Aorta (tissue), 5 donors: ENCODE data around the gene ATP11B. TPM values are rescaled to one million over a fixed set of nuclear protein-coding genes. Genes with fewer than 3 reads are reported as not detected.
"Not testable (repeated sequence)": the region's sequence is repeated elsewhere in the genome, so short reads cannot be mapped to it uniquely, and the experiment has no call there.

ENCODE experiments used
- ATAC-seq: fragments of 200-7000 bp; cut with Tn5 transposase; one replicate; pipeline ENCODE4 v1.9.1; 2022; ENCODE audit warnings: moderate library complexity; ENCODE audit not compliant: low FRiP score
- DNase-seq, 2 donors: peaks; one replicate each; pipeline ENCODE4 v3.0.0-alpha.2; 2020
- H3K27ac ChIP-seq, 2 donors: one replicate each; pipeline ENCODE4 v1.5.1; 2013; ENCODE audit warnings: low read length in 2 of 2, mild to moderate bottlenecking in 2 of 2, moderate library complexity in 2 of 2, control low read depth in 1 of 2, inconsistent platforms in 1 of 2, low read depth in 1 of 2
- H3K27me3 ChIP-seq, 2 donors: one replicate each; pipeline ENCODE4 v1.6.1; 2013; ENCODE audit warnings: control low read depth in 1 of 2, low read length in 1 of 2, mild to moderate bottlenecking in 1 of 2, moderate library complexity in 1 of 2; ENCODE audit not compliant: insufficient read depth in 2 of 2, control insufficient read depth in 1 of 2
- H3K36me3 ChIP-seq, 2 donors: one replicate each; pipeline ENCODE4 v1.6.1; 2013; ENCODE audit warnings: control low read depth in 1 of 2, low read length in 1 of 2, mild to moderate bottlenecking in 1 of 2; ENCODE audit not compliant: insufficient read depth in 2 of 2, control insufficient read depth in 1 of 2
- H3K4me1 ChIP-seq, 2 donors: one replicate each; pipeline ENCODE4 v1.6.1; 2013; ENCODE audit warnings: low read length in 2 of 2, control low read depth in 1 of 2, mild to moderate bottlenecking in 1 of 2, moderate library complexity in 1 of 2; ENCODE audit not compliant: insufficient read depth in 2 of 2, control insufficient read depth in 1 of 2
- H3K4me3 ChIP-seq, 2 donors: one replicate each; pipeline ENCODE4 v1.5.1; 2013; ENCODE audit warnings: low read length in 2 of 2, control low read depth in 1 of 2, mild to moderate bottlenecking in 1 of 2
- H3K9me3 ChIP-seq: one replicate; pipeline ENCODE4 v1.6.1; 2013; ENCODE audit warnings: mild to moderate bottlenecking, low read length; ENCODE audit not compliant: control insufficient read depth
- WGBS, 2 donors: extraction: QIAGEN DNeasy Blood & Tissue Kit; methylation state at CpG; one replicate each; pipeline ENCODE4 v1.1.7; 2013; 5-methylcytosine and 5-hydroxymethylcytosine counted together
- intact Hi-C, 2 donors: fragments of 100-400 bp; cut with DNase I; formaldehyde crosslinking; loops; one replicate each; pipeline versions ENCODE4 v1.14.2 to v1.15.0; 2022
- polyA plus RNA-seq, 2 donors: library from polyadenylated mRNA; stranded (reverse); fragments of 200-250 nt; gene quantifications; one replicate each; pipeline ENCODE4 v1.2.3, GENCODE V29; 2013
- total RNA-seq, 2 donors: library from RNA; stranded (reverse); fragmentation: NEBNext Ultra II Directional; extraction: Animal tissue kit (Norgen Biotek cat#: 25700); gene quantifications; one replicate each; pipeline ENCODE4 v1.2.1, GENCODE V29; 2021
- donor health status: healthy with polysubstance abuse.
- donor health status: Bipolar disorder and iron deficiency.
- donor health status: DM: no; HTN: no; CAD: no.
- donor health status: DM: no; HTN: no; CAD: no.
- donor health status: DM: yes; HTN: yes; CAD: no.

Gene ATP11B
- total and polyA plus RNA-seq, 4 donors, result 8.9 to 70.3 (median 37.5) TPM

- WGBS, 2 donors, result 0 to 1% methylated on average over 1 of the region's 1 CpG
- Histone ChIP-seq H3K36me3 (no peaks in the 10 kb centered on the region), H3K9me3 (no peaks in the 10 kb centered on the region), H3K4me1 (no peaks in the 10 kb centered on the region), H3K27me3 (peaks cover 0 to 2% of the 10 kb centered on the region in 2 donors), H3K27ac (no peak overlapping the region), H3K4me3 (no peak overlapping the region)
- no peak for DNase-seq
- intact Hi-C loops, result no loop called here
- ATAC-seq, result no peak
These were observed 3.9 kb upstream of the ATP11B start for GRCh38 chr3:182789371-182789770.

- no peaks in the 10 kb centered on the region for H3K36me3 ChIP-seq
- H3K27me3 ChIP-seq, result no peaks in the 10 kb centered on the region
- ATAC-seq (no peak), DNase-seq (no peak)
- no peaks in the 10 kb centered on the region for H3K9me3 ChIP-seq
- H3K4me1 ChIP-seq, result no peaks in the 10 kb centered on the region
- no peak overlapping the region for H3K4me3 ChIP-seq
- 89 to 96% methylated on average over 1 of the region's 1 CpG for WGBS, 2 donors
- no peak overlapping the region for H3K27ac ChIP-seq
- intact Hi-C loops, result loop anchor here in 1 of 2 donors (10.0 kb wide), 1 partner anchor 76 kb away; no protein-coding TSS in a partner anchor
These were observed 2.7 kb upstream of the ATP11B start for GRCh38 chr3:182790612-182791011.

GRCh38 chr3:182793663-182794454 is 555 bp downstream of the ATP11B start:
- Histone ChIP-seq H3K27ac (peak overlapping the region; percentile 70 to 84), H3K9me3 (no peaks in the 10 kb centered on the region), H3K4me3 (peak overlapping the region; percentile 95 to 97), H3K27me3 (no peaks in the 10 kb centered on the region), H3K4me1 (no peaks in the 10 kb centered on the region), H3K36me3 (no peaks in the 10 kb centered on the region)
- peak; percentile 68 for ATAC-seq
- peak; percentile 63 to 84 for DNase-seq
- intact Hi-C loops, result loop anchor here in 1 of 2 donors (10.0 kb wide), 1 partner anchor 79 kb away; no protein-coding TSS in a partner anchor
- WGBS, 2 donors, result 0 to 1% methylated on average over 60 to 86 of the region's 86 CpGs

GRCh38 chr3:182794455-182795388 is 1.4 kb downstream of the ATP11B start:
- 1 to 2% methylated on average over 13 of the region's 13 CpGs for WGBS, 2 donors
- no peak for ATAC-seq

GRCh38 chr3:182795389-182795782 is 2.1 kb downstream of the ATP11B start:
- H3K4me1 ChIP-seq, result no peaks in the 10 kb centered on the region
- ATAC-seq (no peak), DNase-seq (no peak)
- H3K27me3 ChIP-seq, result no peaks in the 10 kb centered on the region
- H3K4me3 ChIP-seq, result peak overlapping the region in 1 of 2 donors; percentile 95
- H3K27ac ChIP-seq, result no peak overlapping the region
- H3K36me3 ChIP-seq, result no peaks in the 10 kb centered on the region
- H3K9me3 ChIP-seq, result no peaks in the 10 kb centered on the region
- WGBS, 2 donors, result 46 to 57% methylated on average over 3 of the region's 3 CpGs
- intact Hi-C loops, result loop anchor here in 1 of 2 donors (10.0 kb wide), 1 partner anchor 81 kb away; no protein-coding TSS in a partner anchor

More at GRCh38 chr3:182794455-182795388, 1.4 kb downstream of the ATP11B start:
- intact Hi-C loops, result loop anchor here in 1 of 2 donors (10.0 kb wide), 1 partner anchor 80 kb away; no protein-coding TSS in a partner anchor
- DNase-seq, result no peak
- Histone ChIP-seq H3K4me3 (peak overlapping the region; percentile 95 to 97), H3K4me1 (no peaks in the 10 kb centered on the region), H3K27me3 (no peaks in the 10 kb centered on the region), H3K27ac (no peak overlapping the region), H3K36me3 (no peaks in the 10 kb centered on the region), H3K9me3 (no peaks in the 10 kb centered on the region)

- 98% methylated on average over 1 of the region's 1 CpG for WGBS, 2 donors
- Histone ChIP-seq H3K27me3 (no peaks in the 10 kb centered on the region), H3K4me3 (no peak overlapping the region), H3K27ac (no peak overlapping the region), H3K36me3 (no peaks in the 10 kb centered on the region), H3K9me3 (no peaks in the 10 kb centered on the region), H3K4me1 (no peaks in the 10 kb centered on the region)
- intact Hi-C loops, result loop anchor here in 1 of 2 donors (10.0 kb wide), 1 partner anchor 82 kb away; no protein-coding TSS in a partner anchor
- no peak for ATAC-seq
- DNase-seq, result no peak
These were observed 3.0 kb downstream of the ATP11B start for GRCh38 chr3:182796310-182796709.

- ATAC-seq, result no peak
- H3K4me1 ChIP-seq, result no peaks in the 10 kb centered on the region
- 26 to 43% methylated on average over 1 of the region's 1 CpG for WGBS, 2 donors
These were observed 4.6 kb downstream of the ATP11B start for GRCh38 chr3:182797876-182798275.

GRCh38 chr3:182799143-182799542 is 5.8 kb downstream of the ATP11B start:
- not testable (repeated sequence) for H3K9me3 ChIP-seq, ATAC-seq, H3K27me3 ChIP-seq, H3K27ac ChIP-seq, H3K36me3 ChIP-seq, H3K4me1 ChIP-seq, H3K4me3 ChIP-seq, DNase-seq
- WGBS, 2 donors, result 90 to 92% methylated on average over 16 of the region's 16 CpGs
- intact Hi-C loops, result loop anchor here in 1 of 2 donors (10.0 kb wide), 1 partner anchor 84 kb away; no protein-coding TSS in a partner anchor

More at GRCh38 chr3:182797876-182798275, 4.6 kb downstream of the ATP11B start:
- intact Hi-C loops, result loop anchor here in 1 of 2 donors (10.0 kb wide), 1 partner anchor 83 kb away; no protein-coding TSS in a partner anchor
- no peak for DNase-seq
- Histone ChIP-seq H3K4me3 (no peak overlapping the region), H3K27me3 (no peaks in the 10 kb centered on the region), H3K9me3 (no peaks in the 10 kb centered on the region), H3K27ac (no peak overlapping the region), H3K36me3 (no peaks in the 10 kb centered on the region)
